ENCODE measurements around the gene CROT. TPM values are rescaled to one million over a fixed set of nuclear protein-coding genes. Genes with fewer than 3 reads are reported as not detected.

Gene CROT
- total RNA-seq, 1 donor from 2014 or later: 18.5 TPM

DNA sequence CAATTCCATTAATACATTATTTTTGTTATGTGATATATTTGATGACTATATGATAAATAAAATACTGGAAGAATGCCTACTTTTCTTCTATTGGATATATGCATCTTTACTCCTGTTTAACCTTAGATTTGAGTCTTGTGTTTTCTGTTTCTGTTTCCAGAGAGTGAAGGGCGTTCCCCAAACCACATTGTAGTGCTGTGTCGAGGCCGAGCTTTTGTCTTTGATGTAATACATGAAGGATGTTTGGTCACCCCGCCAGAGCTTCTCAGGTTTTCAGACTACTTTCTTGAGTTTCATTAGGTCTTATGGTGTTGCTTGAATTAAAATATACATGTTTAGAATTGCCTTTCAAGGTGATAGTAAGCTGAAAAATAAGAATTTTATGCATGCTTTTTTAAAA, 23.8 kb downstream of the CROT start:
- no peak for TF ChIP-seq CTCF (conservative IDR thresholded peaks at IDR 0.05)
- no peak overlapping the region for H3K27ac Mint-ChIP-seq (ENCODE audit: unreplicated experiment)
- no peaks in the 10 kb centered on the region for H3K27me3 Mint-ChIP-seq (ENCODE audit: low read depth)
- H3K4me1 Mint-ChIP-seq: no peaks in the 10 kb centered on the region
- DNase-seq (ENCODE audit: low read depth, low spot score): no peak
- H3K4me3 Mint-ChIP-seq: no peak overlapping the region
- peaks cover 3% of the 10 kb centered on the region for H3K9me3 Mint-ChIP-seq
- peaks cover 22% of the 10 kb centered on the region for H3K36me3 Mint-ChIP-seq (ENCODE audit: low read depth)

DNA sequence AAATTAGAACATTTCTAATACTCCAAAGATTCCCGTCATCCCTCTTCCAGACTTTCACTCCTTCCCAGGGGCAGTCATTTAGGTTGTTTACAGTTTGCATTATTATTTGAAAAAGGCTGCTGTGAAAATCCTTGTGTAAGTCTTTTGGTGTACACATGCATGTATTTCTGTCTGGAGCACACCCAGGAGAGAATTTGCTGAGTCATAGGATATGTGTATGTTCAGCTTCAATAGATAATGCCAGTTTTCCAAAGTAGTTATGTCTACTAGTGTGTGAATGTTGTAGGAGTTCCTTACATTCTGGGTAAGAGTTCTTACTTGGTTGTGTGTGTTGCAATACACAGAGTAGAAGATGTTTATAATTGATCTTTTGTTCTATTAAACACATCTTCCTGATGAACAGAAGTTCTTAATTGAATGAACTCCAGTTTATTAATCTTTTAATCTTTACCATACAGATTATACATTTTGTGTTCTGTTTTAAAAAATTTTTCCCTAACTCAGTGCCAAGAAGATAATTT, 25.3 kb downstream of the CROT start:
- Mint-ChIP-seq H3K27me3 (ENCODE audit: low read depth) (no peaks in the 10 kb centered on the region), H3K4me3 (no peak overlapping the region), H3K4me1 (no peaks in the 10 kb centered on the region), H3K27ac (ENCODE audit: unreplicated experiment) (peak overlapping the region; percentile 88), H3K36me3 (ENCODE audit: low read depth) (peaks cover 22% of the 10 kb centered on the region), H3K9me3 (peaks cover 3% of the 10 kb centered on the region)
- TF ChIP-seq CTCF (conservative IDR thresholded peaks at IDR 0.05): no peak
- no peak for DNase-seq (ENCODE audit: low read depth, low spot score)

GRCh38 chr7:87375662-87376435, 30.4 kb downstream of the CROT start:
- H3K27me3 Mint-ChIP-seq (ENCODE audit: low read depth): no peaks in the 10 kb centered on the region
- no peak overlapping the region for H3K4me3 Mint-ChIP-seq
- peaks cover 18% of the 10 kb centered on the region for H3K36me3 Mint-ChIP-seq (ENCODE audit: low read depth)
- no peaks in the 10 kb centered on the region for H3K4me1 Mint-ChIP-seq
- no peak for DNase-seq (ENCODE audit: low read depth, low spot score)
- H3K27ac Mint-ChIP-seq (ENCODE audit: unreplicated experiment): no peak overlapping the region
- H3K9me3 Mint-ChIP-seq: peaks cover 3% of the 10 kb centered on the region
- TF ChIP-seq CTCF (conservative IDR thresholded peaks at IDR 0.05): no peak

DNA sequence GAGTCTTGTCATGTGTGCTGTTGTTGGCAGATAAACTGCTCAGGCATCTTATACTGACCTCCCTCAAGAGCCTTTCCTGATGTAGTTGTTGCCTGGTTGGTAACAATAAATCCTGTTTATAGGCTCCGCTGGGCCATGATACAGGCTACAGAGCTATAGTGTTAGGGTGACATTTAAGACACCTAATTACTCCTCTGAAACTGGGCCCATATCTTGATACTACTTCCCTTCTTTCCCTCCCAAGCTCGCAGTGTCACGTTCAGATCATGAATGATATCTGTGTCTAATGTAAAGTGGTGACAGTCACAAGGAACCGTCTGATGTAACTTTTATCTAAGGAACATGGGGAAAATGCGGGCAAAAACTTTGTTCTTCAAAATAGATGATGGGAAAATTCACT, 35.4 kb downstream of the CROT start:
- no peak for DNase-seq (ENCODE audit: low read depth, low spot score)
- H3K4me1 Mint-ChIP-seq: no peaks in the 10 kb centered on the region
- peaks cover 13% of the 10 kb centered on the region for H3K9me3 Mint-ChIP-seq
- H3K27me3 Mint-ChIP-seq (ENCODE audit: low read depth): no peaks in the 10 kb centered on the region
- no peak overlapping the region for H3K27ac Mint-ChIP-seq (ENCODE audit: unreplicated experiment)
- H3K4me3 Mint-ChIP-seq: no peak overlapping the region
- peaks cover 37% of the 10 kb centered on the region for H3K36me3 Mint-ChIP-seq (ENCODE audit: low read depth)
- no peak for TF ChIP-seq CTCF (conservative IDR thresholded peaks at IDR 0.05)

GRCh38 chr7:87391020-87391701, 45.7 kb downstream of the CROT start:
- Mint-ChIP-seq H3K9me3 (peaks cover 16% of the 10 kb centered on the region), H3K4me1 (no peaks in the 10 kb centered on the region)

More at GRCh38 chr7:87391020-87391701, 45.7 kb downstream of the CROT start:
- Mint-ChIP-seq H3K27ac (ENCODE audit: unreplicated experiment) (no peak overlapping the region), H3K4me3 (no peak overlapping the region), H3K27me3 (ENCODE audit: low read depth) (no peaks in the 10 kb centered on the region), H3K36me3 (ENCODE audit: low read depth) (peaks cover 50% of the 10 kb centered on the region)
- no peak for DNase-seq (ENCODE audit: low read depth, low spot score)
- no peak for TF ChIP-seq CTCF (conservative IDR thresholded peaks at IDR 0.05)
